NCI-H146 treated with DMSO at 0.1 percent for 48 hours (cell line): ENCODE data around the gene TBX15.
"Not testable (repeated sequence)": the region's sequence is repeated elsewhere in the genome, so short reads cannot be mapped to it uniquely, and the experiment has no call there.

Experiments
- DNase-seq: peaks from one replicate; lab custom pipeline; 2025; ENCODE audit not compliant: unreplicated experiment; lab: John Stamatoyannopoulos, UW

The TBX15 gene

DNA sequence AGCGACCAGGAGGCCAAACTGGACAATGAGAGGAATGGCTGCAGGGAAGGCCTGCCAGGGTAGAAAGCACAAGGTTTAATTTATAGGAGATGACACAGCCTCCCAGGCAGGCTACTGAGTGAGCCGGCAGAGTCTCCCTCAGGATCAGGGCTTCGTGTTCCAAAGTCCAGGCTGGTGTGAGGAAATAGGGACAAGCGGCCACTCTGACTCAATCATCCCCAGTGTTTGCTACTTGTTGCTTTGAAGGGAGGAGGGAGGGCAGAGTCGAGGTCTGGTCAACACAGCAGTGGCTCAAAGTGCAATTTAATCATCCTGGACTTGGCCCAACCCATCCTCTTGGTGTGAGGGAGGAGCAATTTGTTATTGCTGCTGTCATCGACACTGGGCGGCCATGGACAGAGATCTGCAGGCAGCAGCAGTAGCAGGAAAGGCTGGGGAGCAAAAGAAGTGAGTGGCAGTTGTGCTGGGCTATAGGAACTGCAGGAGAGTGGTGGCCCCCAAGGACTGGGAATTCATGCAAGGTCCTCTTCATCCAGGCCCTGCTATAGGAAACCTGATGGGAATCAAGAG lies 27.5 kb downstream of the TBX15 start:
- DNase-seq, result no peak

DNA sequence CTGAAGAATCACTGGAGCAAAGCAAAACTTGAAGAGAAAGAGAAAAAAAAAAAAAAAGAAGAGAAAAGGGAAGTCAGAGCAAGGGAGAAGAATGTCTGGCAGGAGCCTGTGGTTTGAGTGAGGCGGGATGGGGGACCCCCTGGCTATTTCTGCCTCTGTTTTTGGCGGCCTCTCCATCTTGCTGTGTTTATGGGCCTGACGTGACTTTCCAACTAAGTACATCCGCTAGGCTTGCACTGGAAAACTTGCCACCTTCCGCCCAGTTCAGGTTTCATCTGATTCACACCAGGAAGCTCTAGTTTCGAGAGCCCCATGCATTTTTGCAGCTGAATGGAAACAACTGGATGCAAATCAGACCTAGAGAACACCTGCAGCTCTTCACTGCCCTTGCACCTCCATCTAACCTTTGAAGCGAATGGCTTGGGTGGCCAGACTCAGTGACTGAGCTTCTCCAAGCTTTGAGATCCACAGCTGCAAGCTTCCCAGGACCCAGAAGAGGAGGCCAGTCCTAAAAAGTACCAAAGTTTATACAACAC lies 28.0 kb downstream of the TBX15 start:
- no peak for DNase-seq

DNA sequence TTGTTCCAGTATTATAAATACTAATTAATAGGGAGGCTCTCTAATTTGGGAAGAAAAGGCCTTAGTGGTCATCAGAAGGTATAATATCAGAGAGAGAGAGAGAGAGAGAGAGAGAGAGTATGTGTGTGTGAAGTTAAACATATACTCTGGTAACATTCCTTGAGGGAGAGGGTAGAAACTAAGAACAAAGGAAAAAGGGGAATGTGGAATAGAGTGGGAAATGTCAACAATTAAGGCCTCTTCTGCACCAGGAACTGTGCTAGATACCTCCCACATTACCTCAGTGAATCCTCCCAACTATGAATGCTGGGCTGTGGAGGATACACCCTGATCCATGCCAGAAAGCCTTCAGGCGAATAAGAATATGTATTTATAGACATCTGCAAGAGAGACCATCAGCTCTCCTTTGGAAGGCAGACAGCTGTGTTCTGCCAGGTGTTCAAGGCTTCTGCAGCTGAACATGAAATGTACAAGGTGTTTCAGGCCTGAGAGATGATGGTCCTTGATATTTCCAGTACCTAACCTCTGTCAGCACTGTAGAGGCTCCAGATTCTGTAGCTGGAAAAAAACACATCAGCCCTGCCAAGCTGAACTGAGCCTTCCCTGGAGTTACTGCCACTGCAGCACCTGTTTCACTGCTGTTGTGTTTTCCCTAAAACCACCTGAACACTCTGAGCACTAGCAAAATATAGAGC lies 29.1 kb downstream of the TBX15 start:
- DNase-seq, result no peak

DNA sequence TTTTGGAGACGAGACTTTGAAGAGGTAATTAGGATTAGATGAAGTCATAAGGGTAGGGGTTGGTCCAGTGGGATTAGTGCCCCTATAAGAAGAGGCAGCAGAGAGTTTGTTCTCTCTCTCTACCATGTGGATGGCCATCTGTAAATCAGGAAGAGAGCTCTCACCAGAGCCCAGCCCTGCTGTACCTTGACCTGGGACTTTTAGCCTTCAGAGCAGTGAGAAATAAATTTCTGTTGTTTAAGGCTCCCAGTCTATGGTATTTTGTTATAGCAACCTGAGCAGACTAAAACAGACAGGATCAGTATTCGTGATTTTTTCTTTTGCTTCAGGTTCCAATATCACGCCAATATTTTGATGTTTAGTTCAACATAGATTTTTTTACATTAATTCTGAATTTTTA lies 30.0 kb downstream of the TBX15 start:
- DNase-seq, result no peak

DNA sequence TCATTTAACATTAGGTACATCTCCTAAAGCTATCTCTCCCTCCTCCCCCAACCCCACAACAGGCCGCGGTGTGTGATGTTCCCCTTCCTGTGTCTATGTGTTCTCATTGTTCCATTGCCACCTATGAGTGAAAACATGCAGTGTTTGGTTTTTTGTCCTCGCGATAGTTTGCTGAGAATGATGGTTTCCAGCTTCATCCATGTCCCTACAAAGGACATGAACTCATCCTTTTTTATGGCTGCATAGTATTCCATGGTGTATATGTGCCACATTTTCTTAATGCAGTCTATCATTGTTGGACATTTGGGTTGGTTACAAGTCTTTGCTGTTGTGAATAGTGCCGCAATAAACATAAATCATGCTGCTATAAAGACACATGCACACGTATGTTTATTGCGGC lies 30.6 kb downstream of the TBX15 start:
- DNase-seq, result not testable (repeated sequence)

DNA sequence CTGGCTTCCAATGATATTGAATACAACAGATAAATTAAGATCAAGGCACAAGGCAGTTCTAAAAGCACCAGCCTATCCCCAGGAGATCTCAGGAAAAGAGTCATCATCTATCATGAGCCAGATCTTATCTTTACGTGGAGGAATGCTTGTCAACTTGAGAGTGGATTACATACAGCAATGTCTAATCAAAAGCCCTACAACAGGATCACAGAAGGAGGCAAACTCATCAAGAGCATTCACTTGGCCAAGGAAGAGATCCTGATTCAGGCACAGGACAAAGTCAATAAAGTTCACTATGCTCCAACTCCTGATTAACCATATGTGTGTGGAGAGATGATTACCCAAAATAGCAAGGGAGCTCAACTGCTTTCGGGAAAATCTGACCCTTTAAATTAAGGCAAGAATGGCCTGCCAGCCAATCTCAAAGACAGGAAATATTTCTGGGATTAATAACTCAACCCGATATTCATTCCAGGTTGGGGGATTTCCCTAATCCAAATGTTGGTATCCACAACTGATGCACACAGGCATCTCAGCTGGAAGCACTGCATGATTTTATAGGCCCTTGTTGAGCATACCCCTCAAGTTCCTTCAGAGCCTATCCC lies 33.7 kb downstream of the TBX15 start:
- DNase-seq, result no peak

DNA sequence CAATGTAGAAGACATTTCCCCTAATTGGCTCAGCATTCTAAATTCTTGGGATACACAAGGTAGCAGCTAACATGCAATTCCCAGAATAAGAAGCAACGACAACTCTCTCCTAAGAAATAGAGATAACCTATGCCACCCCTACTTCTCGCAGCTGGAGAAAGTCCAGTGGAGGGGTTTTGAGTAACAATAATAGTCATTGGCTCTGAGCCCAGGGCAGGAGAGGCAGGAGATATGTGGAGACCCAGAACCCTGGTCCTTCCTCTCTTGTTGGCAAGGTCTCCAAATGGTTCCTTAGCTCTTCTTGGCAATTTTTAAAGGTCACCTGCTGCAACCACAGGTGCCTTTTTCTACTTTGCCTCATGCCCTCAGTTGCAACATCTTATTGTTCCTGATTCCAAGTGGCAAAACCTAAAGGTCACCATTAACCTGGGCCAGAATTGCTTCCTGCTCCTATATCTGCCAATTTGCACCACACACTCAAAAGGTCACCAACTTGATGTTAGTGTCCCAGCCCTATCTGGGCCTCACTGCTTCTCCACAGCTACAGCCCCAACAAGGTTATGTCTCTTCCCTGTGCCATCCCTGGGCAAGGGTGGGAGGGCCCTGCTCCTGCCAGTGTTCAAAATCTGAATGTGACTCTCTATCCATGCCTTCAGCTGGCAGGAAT lies 36.7 kb downstream of the TBX15 start:
- DNase-seq, result no peak

DNA sequence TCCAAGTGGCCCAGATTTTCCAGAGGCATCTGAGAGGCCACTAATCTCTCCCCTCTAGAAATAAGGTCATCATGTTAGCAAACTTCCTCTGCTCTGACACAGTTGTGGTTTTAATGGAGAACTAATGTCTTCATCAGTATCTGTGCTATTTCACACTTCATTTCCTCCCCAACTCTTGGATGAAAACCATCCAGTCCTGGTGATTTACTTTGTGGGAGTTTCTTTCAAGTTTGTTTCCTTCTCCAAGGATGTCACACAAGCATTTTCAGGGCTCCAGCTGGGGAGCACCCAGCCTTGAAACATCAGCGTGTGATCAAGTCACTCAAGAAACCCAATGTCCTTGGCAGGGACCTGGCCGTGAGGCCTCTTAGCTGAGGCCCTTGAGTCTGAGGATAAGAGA lies 38.8 kb downstream of the TBX15 start:
- DNase-seq, result no peak

DNA sequence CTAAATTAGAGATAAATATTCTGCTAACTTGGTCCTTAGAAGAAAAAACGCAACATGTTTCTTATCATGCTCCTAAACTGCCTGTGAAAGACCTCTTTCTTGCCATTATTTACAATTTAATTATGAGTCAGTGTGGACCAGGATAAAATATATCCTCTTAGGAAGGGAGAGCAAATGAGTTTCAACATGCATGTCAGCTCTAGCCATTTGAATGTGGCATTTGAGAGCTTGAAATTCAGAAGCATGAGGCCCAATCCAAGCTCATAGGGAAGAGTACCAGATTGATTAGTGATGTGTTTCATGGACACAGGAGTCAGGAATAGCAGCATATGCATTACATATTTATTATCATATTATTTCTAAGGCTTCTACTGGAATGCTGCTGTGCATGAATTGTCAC lies 39.3 kb downstream of the TBX15 start:
- no peak for DNase-seq

DNA sequence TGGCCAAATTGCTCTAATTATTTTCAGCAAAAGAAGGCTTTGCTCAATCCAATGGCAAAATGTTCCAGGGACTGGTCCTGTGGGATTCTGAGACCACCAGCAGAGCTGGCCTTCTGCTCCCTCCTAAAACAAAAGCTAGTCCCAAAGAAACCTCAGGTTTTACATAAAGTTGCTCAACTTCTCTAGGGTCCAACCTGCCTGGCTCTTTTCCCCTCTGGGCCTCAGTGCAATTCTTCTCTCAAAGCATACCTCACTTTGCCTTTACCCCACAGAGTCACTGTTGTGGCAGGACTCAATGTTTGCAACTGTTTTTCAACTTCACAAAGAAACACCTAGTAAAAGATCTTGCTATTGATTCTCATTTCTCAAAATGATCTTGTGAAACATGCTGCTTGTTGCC lies 39.8 kb downstream of the TBX15 start:
- no peak for DNase-seq

DNA sequence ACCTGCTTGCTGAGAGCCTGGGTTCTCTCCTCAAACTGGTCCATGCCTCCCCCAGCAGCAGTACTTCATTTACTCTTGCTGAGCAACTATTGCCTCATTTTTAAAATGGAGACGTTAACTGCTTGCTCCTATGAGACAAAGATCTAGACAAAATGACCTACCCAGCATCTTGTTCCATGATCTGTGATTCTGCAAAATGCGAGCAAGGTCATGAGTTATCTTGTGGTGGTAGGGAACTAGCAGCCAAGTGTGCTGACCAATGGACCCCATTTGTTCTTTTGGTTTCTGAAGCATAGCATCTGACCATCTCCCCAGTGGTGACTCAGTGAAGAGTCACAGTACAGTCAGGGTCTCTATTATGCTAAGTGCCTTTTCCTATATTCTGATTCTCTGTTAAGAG lies 40.4 kb downstream of the TBX15 start:
- DNase-seq, result no peak

DNA sequence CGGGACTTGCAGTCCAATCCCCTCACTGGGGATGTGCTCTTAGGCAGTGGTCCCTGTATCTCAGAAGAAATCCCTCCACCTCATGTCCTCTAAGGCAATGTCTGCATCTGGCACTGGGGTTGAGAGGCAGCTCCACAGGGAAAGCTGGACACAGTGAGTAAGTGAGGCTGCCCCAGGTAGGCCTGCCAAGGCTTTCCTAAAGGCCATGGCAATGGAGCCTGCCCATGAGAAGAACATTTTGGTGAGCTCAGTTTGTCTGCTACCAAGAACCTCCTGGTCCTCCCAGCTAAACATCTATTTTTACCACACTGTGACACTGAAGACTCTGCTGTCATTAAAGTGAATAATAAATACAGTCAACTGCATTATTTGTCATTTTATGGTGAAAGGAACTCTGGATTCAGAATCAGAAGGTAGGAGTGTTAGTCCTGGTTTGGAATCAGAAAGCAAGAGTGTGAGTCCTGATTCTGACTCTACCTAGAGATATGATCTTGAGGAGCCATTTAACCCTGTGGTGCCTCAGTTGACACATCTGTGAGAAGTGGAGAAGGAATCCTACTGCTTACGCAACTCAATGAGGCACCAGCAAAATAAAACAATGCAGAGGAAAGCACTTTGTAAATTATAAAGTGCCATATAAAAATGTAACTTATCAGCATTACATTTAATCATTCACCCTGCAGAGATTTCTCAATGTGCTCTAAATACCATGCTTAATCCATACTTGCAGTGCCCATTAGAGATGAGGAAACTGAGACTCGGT lies 41.0 kb downstream of the TBX15 start:
- no peak for DNase-seq

DNA sequence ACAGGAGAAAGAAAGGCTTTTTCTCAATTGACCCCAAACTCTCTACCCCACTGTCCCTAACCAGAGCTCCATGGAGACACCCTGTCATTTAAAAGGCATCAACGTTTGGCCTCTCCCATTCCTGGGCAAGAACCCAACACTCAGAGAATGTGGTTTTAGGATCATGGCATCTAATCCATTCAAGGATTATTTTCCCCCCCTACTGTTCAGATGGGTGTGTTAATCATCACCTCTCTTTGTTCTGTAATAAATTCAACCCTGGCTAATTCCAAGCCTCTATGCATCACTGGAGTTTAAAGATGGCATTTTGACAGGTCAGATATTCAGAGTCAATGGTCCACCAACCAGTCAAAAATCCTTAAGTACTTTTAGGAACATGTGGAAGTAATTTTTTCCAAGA lies 42.7 kb downstream of the TBX15 start:
- no peak for DNase-seq

DNA sequence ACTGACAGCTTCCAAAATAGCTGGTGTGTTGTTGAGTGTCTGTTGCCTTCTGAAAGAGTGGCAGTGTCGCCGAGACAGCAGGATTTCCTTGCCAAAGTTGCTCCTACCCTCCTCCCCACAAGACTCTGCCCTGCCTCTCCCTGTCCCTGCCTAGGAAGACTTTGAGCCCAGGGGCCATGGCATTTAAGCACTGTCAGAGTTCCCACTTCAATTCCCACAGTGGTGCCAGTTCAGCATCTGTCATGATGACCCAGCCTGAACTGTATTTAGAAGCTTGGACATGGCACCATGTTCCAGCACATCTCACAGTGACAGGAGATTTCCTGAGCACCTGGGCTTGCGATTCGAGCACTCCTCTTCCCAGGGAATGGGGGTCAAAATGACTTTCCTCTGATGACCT lies 43.6 kb downstream of the TBX15 start:
- no peak for DNase-seq

DNA sequence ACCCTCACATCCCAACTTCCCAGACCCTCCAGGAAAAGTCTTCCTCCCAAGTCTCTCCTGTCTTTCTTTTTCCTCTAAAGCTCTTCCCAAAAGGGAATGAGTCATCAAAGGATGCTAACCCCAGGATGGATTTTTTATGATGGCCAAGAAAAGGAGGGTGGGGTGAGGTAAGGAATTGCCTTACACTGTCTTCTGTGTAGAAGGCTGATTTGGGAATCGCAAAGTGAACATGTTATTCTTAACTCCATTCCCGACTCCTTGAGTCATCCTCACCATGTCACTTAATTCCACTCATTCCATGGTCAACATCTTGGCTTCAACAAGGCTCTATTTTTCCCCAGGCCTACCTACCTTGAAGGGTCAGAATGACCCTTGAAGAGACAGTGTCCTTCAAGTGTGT lies 44.0 kb downstream of the TBX15 start:
- DNase-seq, result no peak

DNA sequence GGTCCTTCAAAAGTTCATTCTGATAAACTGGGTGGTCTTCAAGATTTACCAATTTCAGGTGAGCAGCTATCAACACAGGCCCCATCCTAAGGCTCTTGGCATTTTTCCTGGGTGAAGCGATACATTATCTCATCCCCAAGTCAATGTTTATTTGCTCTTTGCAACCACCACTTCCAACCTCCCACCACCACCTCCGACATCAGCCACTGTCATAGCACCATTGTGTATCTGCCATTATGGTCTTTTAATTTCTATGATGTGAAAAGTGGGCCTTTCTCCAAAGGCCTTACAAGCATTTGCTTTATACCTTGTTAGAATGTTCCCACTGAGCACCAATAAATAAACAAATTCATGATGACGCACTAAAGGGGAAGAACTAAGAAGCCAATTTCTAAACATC lies 47.2 kb downstream of the TBX15 start:
- no peak for DNase-seq

DNA sequence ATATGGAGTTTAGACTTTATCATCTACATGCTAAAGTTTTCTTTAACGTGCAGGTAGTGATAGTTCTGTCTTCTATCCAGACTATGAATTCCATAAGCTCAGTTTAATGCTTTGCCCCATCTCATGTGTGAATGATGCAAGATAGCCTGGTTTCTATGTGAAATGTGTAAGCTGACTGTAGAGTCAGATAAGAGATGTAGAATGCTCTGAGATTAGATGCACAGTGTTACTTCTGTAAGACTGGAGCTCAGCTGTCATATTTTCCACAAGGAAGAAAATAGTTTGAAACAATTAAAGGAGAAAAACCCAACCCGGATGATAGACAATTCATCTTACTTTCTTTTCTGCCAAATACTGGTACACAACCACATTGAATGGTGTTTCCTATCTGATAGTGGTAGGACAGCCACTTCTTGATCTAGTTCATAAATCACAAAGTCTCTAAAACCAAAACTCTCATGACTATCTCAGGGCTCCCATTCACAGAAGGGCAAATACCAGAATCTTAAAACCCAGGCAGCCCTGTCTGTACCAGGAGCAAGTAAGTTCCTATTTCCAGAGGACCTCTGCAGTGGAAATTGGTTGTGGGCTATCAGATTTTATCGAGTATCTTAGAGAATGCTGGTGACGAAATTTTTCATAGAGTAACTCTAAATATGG lies 50.6 kb downstream of the TBX15 start:
- no peak for DNase-seq

DNA sequence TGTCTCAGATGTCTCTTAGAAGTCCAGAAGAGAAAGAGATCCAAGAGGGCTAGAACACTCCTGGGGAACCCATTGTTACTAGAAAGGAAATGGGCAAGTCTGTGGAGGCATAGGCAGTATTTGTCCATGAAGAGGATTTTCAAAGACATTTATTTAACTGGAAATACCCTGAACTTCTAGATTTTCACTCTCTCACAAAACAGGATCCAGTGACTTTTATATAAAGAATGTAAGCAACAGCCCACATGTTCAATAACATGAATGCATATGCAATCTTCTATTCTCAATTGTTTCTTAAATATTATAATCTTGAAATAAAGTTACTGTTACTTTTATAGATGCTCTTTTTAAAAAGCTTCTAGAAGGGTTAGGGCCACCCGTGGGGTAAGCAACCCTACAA lies 53.4 kb downstream of the TBX15 start:
- DNase-seq, result no peak

DNA sequence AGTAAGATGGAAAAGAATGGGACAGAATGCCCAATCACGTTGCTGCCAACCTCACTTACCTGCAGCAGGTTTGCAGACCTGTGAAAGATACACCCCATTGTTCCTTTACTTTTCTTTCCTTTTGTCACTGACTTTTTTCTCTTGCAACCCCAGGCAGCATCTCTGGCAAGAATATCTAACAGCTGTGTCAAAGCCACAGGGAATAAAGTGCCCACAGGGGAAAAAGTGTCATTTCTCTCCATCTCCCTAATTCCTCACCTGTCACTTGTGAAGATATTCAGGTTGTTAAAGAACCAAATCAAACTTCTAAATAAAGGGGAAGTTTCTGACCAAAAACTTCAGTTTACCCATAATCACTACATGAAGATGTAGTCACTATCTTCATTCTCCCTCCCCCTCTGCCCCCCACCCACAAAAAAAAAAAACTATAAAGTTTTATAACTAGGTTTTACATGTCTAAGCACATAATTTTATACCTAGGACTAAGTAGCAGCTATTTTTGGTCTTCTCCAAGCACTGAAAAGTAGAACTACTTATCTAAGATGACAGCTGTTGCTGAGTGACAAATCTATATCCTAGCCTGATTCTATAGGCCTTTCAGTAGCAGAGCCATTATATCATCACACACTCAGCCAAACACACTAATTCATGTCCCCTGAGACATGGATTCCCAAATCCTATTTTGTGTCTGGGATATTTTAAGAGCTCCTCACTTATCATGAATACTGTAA lies 54.9 kb downstream of the TBX15 start:
- DNase-seq, result no peak

DNA sequence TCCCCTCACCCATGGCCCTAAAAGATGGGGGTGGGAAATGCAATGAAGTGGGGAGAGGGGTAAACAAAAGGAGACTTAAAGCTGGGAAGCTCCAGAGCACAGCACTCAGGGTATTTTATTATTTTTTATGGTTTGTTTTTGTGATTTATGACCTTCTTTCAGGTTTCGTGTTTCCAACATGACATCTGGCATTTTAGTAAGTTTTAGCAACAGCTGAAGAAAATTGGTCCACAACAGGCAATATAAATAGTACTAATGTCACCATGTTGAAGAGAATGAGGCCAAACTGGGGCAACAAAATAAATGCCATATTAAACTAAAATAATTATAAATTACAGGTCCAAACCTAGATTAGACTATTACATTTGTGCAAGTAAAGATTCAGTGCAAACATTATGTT lies 56.3 kb downstream of the TBX15 start:
- no peak for DNase-seq
